Measurements from ENCODE around the gene TM4SF18. TPM values are rescaled to one million over a fixed set of nuclear protein-coding genes. Genes with fewer than 3 reads are reported as not detected.

The TM4SF18 gene
- total RNA-seq, 1 experiment from 2014 or later = not detected

GRCh38 chr3:149280671-149281349 lies 52.6 kb downstream of the TM4SF18 start:
- Histone ChIP-seq H2AFZ (ENCODE audit: low read length) (no peak overlapping the region), H3K36me3 (ENCODE audit: insufficient read depth, low read length) (no peaks in the 10 kb centered on the region), H3K79me2 (ENCODE audit: low read length) (no peaks in the 10 kb centered on the region), H4K20me1 (ENCODE audit: insufficient read depth, low read depth, low read length) (no peaks in the 10 kb centered on the region), H3K9ac (ENCODE audit: low read length) (no peak overlapping the region), H3K27ac (ENCODE audit: low read length) (no peak overlapping the region), H3K27me3 (ENCODE audit: low read length) (no peaks in the 10 kb centered on the region), H3K9me3 (ENCODE audit: low read length) (no peaks in the 10 kb centered on the region), H3K4me1 (ENCODE audit: low read length) (peaks cover 13% of the 10 kb centered on the region), H3K9me2 (replicated peaks; ENCODE audit: insufficient read depth, low read length) (no peaks in the 10 kb centered on the region), H3K4me2 (ENCODE audit: low read depth, low read length, poor library complexity, severe bottlenecking) (no peak overlapping the region), H3K4me3 (ENCODE audit: low read length) (no peak overlapping the region)
- peak; percentile 47 for DNase-seq

- no peaks in the 10 kb centered on the region for H4K20me1 ChIP-seq (ENCODE audit: insufficient read depth, low read depth, low read length)
- peaks cover 13% of the 10 kb centered on the region for H3K4me1 ChIP-seq (ENCODE audit: low read length)
- H3K9me3 ChIP-seq (ENCODE audit: low read length) = no peaks in the 10 kb centered on the region
- H3K27ac ChIP-seq (ENCODE audit: low read length) = no peak overlapping the region
- H3K4me2 ChIP-seq (ENCODE audit: low read depth, low read length, poor library complexity, severe bottlenecking) = no peak overlapping the region
- no peak overlapping the region for H3K9ac ChIP-seq (ENCODE audit: low read length)
- H2AFZ ChIP-seq (ENCODE audit: low read length) = no peak overlapping the region
- H3K36me3 ChIP-seq (ENCODE audit: insufficient read depth, low read length) = no peaks in the 10 kb centered on the region
- DNase-seq = no peak
- no peak overlapping the region for H3K4me3 ChIP-seq (ENCODE audit: low read length)
- H3K27me3 ChIP-seq (ENCODE audit: low read length) = no peaks in the 10 kb centered on the region
- no peaks in the 10 kb centered on the region for H3K79me2 ChIP-seq (ENCODE audit: low read length)
- H3K9me2 ChIP-seq (replicated peaks; ENCODE audit: insufficient read depth, low read length) = no peaks in the 10 kb centered on the region
Measured at GRCh38 chr3:149278911-149279310, 54.5 kb downstream of the TM4SF18 start.

GRCh38 chr3:149277331-149277813 lies 56.1 kb downstream of the TM4SF18 start:
- no peak overlapping the region for H3K9ac ChIP-seq (ENCODE audit: low read length)
- H3K9me3 ChIP-seq (ENCODE audit: low read length) = no peaks in the 10 kb centered on the region
- H3K4me1 ChIP-seq (ENCODE audit: low read length) = peaks cover 16% of the 10 kb centered on the region
- no peaks in the 10 kb centered on the region for H3K79me2 ChIP-seq (ENCODE audit: low read length)
- H3K27me3 ChIP-seq (ENCODE audit: low read length) = no peaks in the 10 kb centered on the region
- H2AFZ ChIP-seq (ENCODE audit: low read length) = no peak overlapping the region
- H3K36me3 ChIP-seq (ENCODE audit: insufficient read depth, low read length) = no peaks in the 10 kb centered on the region
- H3K9me2 ChIP-seq (replicated peaks; ENCODE audit: insufficient read depth, low read length) = no peaks in the 10 kb centered on the region
- no peak overlapping the region for H3K27ac ChIP-seq (ENCODE audit: low read length)
- no peaks in the 10 kb centered on the region for H4K20me1 ChIP-seq (ENCODE audit: insufficient read depth, low read depth, low read length)
- H3K4me3 ChIP-seq (ENCODE audit: low read length) = no peak overlapping the region
- no peak for DNase-seq
- H3K4me2 ChIP-seq (ENCODE audit: low read depth, low read length, poor library complexity, severe bottlenecking) = peak overlapping the region; percentile 27

GRCh38 chr3:149276619-149277018 lies 56.8 kb downstream of the TM4SF18 start:
- H3K9me3 ChIP-seq (ENCODE audit: low read length) = no peaks in the 10 kb centered on the region
- no peak for DNase-seq
- no peak overlapping the region for H3K4me2 ChIP-seq (ENCODE audit: low read depth, low read length, poor library complexity, severe bottlenecking)
- H2AFZ ChIP-seq (ENCODE audit: low read length) = no peak overlapping the region
- H3K27me3 ChIP-seq (ENCODE audit: low read length) = no peaks in the 10 kb centered on the region
- H3K27ac ChIP-seq (ENCODE audit: low read length) = no peak overlapping the region
- no peak overlapping the region for H3K9ac ChIP-seq (ENCODE audit: low read length)
- H3K4me1 ChIP-seq (ENCODE audit: low read length) = peaks cover 16% of the 10 kb centered on the region
- H3K36me3 ChIP-seq (ENCODE audit: insufficient read depth, low read length) = no peaks in the 10 kb centered on the region
- no peaks in the 10 kb centered on the region for H4K20me1 ChIP-seq (ENCODE audit: insufficient read depth, low read depth, low read length)
- no peaks in the 10 kb centered on the region for H3K9me2 ChIP-seq (replicated peaks; ENCODE audit: insufficient read depth, low read length)
- H3K79me2 ChIP-seq (ENCODE audit: low read length) = no peaks in the 10 kb centered on the region
- H3K4me3 ChIP-seq (ENCODE audit: low read length) = no peak overlapping the region

GRCh38 chr3:149274220-149274619 lies 59.2 kb downstream of the TM4SF18 start:
- no peaks in the 10 kb centered on the region for H3K9me2 ChIP-seq (replicated peaks; ENCODE audit: insufficient read depth, low read length)
- no peak overlapping the region for H3K27ac ChIP-seq (ENCODE audit: low read length)
- H4K20me1 ChIP-seq (ENCODE audit: insufficient read depth, low read depth, low read length) = no peaks in the 10 kb centered on the region
- H3K36me3 ChIP-seq (ENCODE audit: insufficient read depth, low read length) = no peaks in the 10 kb centered on the region
- H2AFZ ChIP-seq (ENCODE audit: low read length) = no peak overlapping the region
- no peaks in the 10 kb centered on the region for H3K27me3 ChIP-seq (ENCODE audit: low read length)
- H3K9ac ChIP-seq (ENCODE audit: low read length) = no peak overlapping the region
- no peak overlapping the region for H3K4me3 ChIP-seq (ENCODE audit: low read length)
- no peaks in the 10 kb centered on the region for H3K9me3 ChIP-seq (ENCODE audit: low read length)
- no peak for DNase-seq
- no peak overlapping the region for H3K4me2 ChIP-seq (ENCODE audit: low read depth, low read length, poor library complexity, severe bottlenecking)
- H3K79me2 ChIP-seq (ENCODE audit: low read length) = no peaks in the 10 kb centered on the region
- peaks cover 6% of the 10 kb centered on the region for H3K4me1 ChIP-seq (ENCODE audit: low read length)

GRCh38 chr3:149273096-149273751 lies 60.2 kb downstream of the TM4SF18 start:
- Histone ChIP-seq H3K9me3 (ENCODE audit: low read length) (no peaks in the 10 kb centered on the region), H3K9ac (ENCODE audit: low read length) (no peak overlapping the region), H3K4me3 (ENCODE audit: low read length) (no peak overlapping the region), H3K9me2 (replicated peaks; ENCODE audit: insufficient read depth, low read length) (no peaks in the 10 kb centered on the region), H3K36me3 (ENCODE audit: insufficient read depth, low read length) (no peaks in the 10 kb centered on the region), H3K27ac (ENCODE audit: low read length) (no peak overlapping the region), H3K4me1 (ENCODE audit: low read length) (peaks cover 6% of the 10 kb centered on the region), H3K4me2 (ENCODE audit: low read depth, low read length, poor library complexity, severe bottlenecking) (no peak overlapping the region), H2AFZ (ENCODE audit: low read length) (peak overlapping the region; percentile 18; the same call in 1 of the 2 replicates), H4K20me1 (ENCODE audit: insufficient read depth, low read depth, low read length) (no peaks in the 10 kb centered on the region), H3K79me2 (ENCODE audit: low read length) (no peaks in the 10 kb centered on the region), H3K27me3 (ENCODE audit: low read length) (no peaks in the 10 kb centered on the region)
- peak; percentile 89 for DNase-seq

GRCh38 chr3:149271669-149272068 lies 61.8 kb downstream of the TM4SF18 start:
- H4K20me1 ChIP-seq (ENCODE audit: insufficient read depth, low read depth, low read length) = no peaks in the 10 kb centered on the region
- no peak overlapping the region for H3K27ac ChIP-seq (ENCODE audit: low read length)
- peaks cover 13% of the 10 kb centered on the region for H3K4me1 ChIP-seq (ENCODE audit: low read length)
- no peak overlapping the region for H3K4me3 ChIP-seq (ENCODE audit: low read length)
- DNase-seq = no peak
- H3K79me2 ChIP-seq (ENCODE audit: low read length) = no peaks in the 10 kb centered on the region
- H3K9me2 ChIP-seq (replicated peaks; ENCODE audit: insufficient read depth, low read length) = no peaks in the 10 kb centered on the region
- H3K36me3 ChIP-seq (ENCODE audit: insufficient read depth, low read length) = no peaks in the 10 kb centered on the region
- no peaks in the 10 kb centered on the region for H3K9me3 ChIP-seq (ENCODE audit: low read length)
- no peak overlapping the region for H2AFZ ChIP-seq (ENCODE audit: low read length)
- H3K9ac ChIP-seq (ENCODE audit: low read length) = no peak overlapping the region
- no peak overlapping the region for H3K4me2 ChIP-seq (ENCODE audit: low read depth, low read length, poor library complexity, severe bottlenecking)
- no peaks in the 10 kb centered on the region for H3K27me3 ChIP-seq (ENCODE audit: low read length)

GRCh38 chr3:149270180-149270579 lies 63.3 kb downstream of the TM4SF18 start:
- Histone ChIP-seq H3K27me3 (ENCODE audit: low read length) (no peaks in the 10 kb centered on the region), H3K4me2 (ENCODE audit: low read depth, low read length, poor library complexity, severe bottlenecking) (no peak overlapping the region), H3K36me3 (ENCODE audit: insufficient read depth, low read length) (no peaks in the 10 kb centered on the region), H3K4me1 (ENCODE audit: low read length) (peaks cover 13% of the 10 kb centered on the region), H3K79me2 (ENCODE audit: low read length) (no peaks in the 10 kb centered on the region), H3K9me2 (replicated peaks; ENCODE audit: insufficient read depth, low read length) (no peaks in the 10 kb centered on the region), H3K9me3 (ENCODE audit: low read length) (no peaks in the 10 kb centered on the region), H3K27ac (ENCODE audit: low read length) (no peak overlapping the region), H4K20me1 (ENCODE audit: insufficient read depth, low read depth, low read length) (no peaks in the 10 kb centered on the region), H3K9ac (ENCODE audit: low read length) (no peak overlapping the region), H2AFZ (ENCODE audit: low read length) (no peak overlapping the region), H3K4me3 (ENCODE audit: low read length) (no peak overlapping the region)
- no peak for DNase-seq

All from Karpas-422 (cell line).